NCI-H1694 treated with DMSO at 0.1 percent for 48 hours (cell line): Measurements from ENCODE around the gene GIMAP5.

Experiments used
- DNase-seq: peaks from one replicate; lab custom pipeline; 2025; lab: John Stamatoyannopoulos, UW

Gene GIMAP5

DNA sequence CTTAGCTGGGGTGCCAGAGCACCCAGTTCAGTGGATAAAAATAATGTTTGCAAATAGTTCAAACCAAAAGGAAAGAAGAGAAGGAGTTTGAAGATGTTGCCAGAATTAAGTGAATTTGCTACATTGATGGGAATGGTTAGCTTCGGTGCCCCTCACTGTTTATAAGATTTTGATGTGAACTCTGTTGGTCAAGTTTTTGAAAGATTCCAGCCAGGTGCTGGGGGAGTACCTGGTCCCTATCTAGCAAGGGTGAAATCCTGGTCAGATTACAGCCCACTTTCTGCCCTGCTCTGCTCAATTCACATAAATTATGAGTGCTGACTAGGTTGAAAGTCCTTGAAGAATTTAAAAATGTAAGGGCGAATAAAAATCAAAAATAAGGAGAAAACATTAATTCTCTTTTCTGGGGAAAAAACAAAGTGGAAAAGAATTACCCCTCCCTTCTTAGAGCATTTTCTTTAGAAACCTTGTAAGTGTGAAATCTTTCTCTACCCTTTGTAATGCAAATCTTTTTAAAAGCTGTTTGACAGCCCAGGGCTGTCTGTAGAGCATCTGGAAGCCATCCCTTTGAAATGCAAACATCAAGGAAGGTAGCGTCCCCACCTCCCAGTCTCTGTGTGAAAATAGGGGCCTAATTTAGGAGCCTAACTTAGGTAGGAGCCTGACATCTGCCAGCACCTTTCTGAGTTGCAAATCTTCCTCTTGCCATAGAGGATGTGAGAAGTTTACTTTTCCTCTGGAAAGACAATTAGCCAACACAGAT is 1.4 kb upstream of the GIMAP5 start:
- DNase-seq, result no peak

DNA sequence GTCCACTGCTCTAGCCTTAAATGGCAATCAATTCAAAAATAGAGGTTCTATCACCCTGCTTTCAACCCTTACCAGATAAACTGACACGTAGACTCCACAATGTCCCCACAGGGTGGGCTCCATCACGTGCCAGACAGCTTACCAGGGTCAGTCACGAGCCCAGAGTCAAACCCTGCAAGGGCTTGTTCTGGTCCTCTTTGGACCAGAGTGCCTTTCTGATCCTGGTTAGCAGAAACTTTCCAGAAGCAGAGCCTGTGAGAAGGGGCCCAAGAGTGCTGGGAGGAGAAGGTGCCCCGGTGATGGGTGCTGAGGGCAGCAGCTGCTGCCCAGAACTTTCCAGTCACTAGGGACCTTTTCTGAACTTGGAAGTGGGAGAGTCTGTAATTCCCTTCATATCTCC is 354 bp upstream of the GIMAP5 start:
- no peak for DNase-seq

DNA sequence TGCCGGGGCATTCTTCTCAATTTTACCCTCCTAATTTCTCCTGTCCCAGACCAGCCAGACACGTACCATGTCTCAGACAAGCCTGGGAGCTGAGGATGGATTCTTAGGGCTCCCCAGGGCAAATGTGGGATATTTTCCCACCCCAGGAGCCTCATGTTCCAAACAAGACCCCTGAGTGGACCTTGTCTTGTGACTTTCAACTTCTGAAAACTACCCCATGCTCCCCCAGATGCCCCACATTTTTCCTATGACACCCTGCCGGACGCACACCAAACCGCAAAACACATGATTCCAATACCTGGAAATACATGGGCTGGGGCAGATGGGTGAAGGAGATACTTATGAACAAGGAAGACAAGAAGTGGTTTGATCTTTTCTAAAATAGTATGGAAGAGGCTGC is 874 bp downstream of the GIMAP5 start:
- no peak for DNase-seq

DNA sequence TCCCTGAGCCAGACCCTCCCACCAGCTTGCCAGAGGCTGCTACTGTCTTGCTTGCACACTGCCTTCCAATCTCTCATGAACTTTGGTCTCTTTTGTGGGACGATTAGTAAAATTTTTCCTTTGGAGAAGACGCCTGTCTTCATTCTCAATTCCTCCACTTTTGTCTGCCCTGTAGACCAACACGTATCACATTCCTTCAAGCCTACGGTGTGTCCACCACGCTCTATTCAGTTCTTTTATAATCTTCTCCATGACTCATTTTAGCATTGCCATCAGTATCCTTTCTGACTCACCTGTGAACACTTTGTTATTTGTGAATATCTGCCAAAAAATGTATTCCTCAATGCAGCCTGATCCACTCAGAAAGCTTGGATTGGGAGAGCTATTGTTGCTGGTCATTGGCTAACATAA is 1.4 kb downstream of the GIMAP5 start:
- no peak for DNase-seq

DNA sequence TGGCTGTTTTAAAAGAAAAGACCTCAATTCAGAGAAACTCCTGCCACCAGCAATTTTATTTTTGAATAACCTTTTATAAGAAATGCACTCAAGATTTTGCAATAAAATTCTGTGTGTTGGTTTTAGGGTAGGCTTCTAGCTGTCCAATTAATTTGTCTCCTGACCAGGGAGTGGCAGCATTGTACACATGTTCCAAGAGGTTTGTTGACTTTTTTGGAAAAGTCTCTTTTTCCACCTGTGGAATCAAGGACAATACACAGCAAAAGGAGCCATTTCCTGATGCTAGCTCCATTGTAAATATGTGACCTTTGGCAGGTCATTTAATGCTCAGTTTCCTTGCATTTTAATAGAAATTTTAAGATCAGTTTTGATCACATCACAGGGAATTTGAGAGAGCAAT is 1.8 kb downstream of the GIMAP5 start:
- no peak for DNase-seq

DNA sequence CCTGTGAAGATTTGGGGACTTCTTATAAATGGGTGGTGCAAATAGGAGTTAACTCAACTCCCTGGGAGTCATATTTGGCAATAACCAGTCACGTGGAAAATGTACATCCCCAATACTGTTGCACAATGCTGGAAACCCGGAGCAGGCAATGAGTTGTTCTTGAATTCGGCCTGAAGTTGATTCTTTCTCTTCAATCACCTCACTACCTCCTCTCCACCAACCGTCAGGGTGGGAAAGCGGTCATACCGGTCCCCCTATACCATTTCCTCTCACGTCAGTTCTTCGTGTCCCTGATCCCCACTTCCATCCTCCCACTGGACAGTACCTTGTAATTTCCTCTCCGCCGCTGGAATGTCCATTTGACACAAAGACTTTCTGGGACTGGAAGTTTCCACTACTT is 2.8 kb downstream of the GIMAP5 start:
- no peak for DNase-seq

DNA sequence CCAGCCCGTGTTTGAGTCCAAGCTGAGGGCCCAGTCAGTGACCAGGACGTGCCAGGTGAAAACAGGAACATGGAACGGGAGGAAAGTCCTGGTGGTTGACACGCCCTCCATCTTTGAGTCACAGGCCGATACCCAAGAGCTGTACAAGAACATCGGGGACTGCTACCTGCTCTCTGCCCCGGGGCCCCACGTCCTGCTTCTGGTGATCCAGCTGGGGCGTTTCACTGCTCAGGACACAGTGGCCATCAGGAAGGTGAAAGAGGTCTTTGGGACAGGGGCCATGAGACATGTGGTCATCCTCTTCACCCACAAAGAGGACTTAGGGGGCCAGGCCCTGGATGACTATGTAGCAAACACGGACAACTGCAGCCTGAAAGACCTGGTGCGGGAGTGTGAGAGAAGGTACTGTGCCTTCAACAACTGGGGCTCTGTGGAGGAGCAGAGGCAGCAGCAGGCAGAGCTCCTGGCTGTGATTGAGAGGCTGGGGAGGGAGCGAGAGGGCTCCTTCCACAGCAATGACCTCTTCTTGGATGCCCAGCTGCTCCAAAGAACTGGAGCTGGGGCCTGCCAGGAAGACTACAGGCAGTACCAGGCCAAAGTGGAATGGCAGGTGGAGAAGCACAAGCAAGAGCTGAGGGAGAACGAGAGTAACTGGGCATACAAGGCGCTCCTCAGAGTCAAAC is 5.2 kb downstream of the GIMAP5 start:
- DNase-seq, result no peak

DNA sequence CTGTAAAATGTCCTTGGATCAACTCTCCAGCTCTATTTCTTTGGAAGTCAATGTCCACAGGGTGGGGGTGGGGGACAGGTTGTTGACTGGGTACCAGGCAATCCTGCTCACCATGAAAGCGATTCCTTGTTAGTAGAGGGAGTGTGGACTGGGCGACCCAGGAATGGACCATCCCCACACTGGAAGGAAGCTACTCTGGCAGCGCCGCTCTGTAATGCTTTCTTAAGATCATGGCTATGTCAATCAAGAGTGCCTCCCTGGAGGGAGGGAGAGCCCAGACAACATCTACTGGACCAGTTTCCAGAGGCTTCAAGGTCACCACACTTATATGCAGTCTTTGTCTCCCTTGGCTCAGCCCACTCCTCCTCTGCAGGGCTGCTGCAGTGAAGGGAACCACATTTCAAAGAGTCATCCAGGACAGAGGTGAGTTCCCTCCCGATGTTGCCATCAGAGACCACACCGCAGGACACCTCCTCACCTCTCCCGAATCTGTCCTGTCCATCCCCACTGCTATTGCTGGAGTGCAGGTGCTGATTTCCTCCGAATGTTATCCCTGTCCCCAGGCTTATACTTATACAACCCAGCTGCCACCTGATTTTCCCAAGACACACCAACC is 6.9 kb downstream of the GIMAP5 start:
- DNase-seq, result no peak

DNA sequence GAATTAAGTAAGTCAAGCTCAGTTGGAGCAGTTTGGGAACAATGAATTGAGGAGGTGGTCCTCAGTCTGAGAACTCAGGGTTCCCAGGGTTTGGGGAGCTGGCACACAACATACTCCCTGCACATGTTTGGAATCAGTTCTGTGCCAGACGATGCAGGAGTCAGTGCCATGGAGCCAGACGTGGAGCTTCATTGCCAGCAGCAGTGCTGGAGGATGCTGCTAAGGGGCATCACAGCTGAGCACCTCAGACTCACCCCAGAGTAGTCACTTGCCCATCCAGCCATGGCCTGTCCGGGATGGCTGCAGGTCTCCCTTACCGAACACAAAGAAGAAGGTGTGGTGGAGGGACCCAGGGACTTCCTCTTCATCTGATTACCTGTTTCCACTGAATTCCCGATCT is 7.9 kb downstream of the GIMAP5 start:
- DNase-seq, result no peak

DNA sequence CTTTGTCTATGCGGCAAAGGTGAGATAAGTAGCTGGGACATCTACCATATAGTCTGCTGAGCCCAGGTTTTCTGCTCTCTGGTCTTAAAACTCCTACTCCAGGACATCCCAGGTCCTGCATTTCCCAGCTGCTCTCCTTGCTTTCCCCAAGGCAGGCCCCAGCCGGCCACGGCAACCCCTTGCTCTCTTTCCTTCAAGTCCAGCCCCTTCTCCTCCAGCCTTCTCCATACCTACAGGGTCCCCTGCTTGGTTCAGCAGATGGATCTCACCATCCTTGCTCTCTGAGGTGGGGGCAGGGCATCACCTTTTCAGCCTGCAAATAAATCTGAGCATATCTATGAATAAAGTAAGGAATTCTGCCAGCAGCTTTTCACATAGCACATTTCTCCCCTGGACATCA is 8.7 kb downstream of the GIMAP5 start:
- DNase-seq, result no peak

DNA sequence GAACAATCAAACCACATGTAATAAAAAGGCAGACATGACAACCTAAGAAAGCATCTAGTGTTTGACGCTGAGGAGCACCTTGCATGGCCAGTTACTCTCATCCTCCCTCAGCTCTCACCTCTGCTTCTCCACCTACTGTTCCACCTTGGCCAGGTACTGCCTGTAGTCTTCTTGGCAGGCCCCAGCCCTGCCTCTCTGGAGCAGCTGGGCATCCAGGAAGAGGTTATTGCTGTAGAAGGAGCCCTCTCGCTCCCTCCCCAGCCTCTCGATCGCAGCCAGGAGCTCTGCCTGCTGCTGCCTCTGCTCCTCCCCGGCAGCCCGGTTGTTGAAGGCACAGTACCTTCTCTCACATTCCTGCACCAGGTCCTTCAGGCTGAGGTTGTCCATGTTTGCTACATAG is 9.7 kb downstream of the GIMAP5 start:
- DNase-seq, result no peak

DNA sequence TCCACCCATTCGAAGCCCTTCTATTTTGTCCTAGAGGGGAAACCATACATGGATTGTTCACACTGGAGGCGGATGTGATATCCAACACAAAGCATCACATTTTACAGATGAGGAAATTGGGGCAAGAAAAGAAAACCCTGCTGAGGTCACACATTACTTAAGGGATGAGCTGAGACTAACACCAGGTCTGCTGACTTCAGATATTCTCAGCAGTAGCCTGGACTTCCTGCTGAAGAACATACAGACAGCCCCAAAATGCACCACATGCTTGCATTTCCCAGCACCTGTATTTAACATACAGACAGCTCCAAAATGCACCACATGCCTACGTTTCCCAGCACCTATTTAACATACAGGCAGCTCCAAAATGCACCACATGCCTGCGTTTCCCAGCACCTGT is 11.2 kb downstream of the GIMAP5 start:
- DNase-seq, result no peak

DNA sequence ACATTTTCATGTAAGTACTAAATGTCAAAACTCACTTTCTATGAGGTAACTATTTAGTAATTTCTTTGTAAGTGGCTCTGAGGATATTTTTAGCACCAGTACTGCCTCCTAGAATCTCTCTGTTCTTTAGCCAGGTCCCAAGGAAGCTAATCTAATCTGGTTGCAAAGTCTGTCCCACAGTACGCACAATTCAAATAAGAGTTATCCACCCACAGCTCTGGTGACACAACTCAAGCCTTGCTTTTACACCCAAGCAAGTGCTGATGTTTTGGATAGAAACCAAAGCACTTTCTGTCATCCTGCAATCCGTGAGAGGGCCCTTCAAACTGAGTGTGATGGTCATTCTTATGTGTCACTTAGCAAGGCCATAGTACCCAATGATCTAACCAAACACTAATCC is 14.5 kb downstream of the GIMAP5 start:
- DNase-seq, result no peak

DNA sequence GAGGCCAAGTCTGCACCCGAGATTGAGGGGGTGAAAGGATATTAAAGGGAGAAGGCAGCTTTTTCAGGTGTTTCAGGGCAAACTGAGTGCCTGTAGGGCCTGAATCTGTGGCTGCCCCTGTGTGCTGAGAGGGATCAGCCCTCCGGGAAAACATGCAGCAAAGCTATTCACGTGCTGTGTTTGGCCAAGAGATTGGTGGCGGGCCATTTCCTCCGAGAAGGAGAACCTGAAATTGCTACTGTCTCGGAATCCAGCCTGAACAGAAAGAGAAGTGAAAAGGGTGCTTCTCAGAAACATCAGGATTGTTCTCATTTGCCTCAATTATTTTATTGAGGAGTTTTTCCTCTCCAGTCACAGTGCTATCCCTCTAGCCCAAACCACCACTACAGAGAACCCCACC is 16.0 kb downstream of the GIMAP5 start:
- no peak for DNase-seq

DNA sequence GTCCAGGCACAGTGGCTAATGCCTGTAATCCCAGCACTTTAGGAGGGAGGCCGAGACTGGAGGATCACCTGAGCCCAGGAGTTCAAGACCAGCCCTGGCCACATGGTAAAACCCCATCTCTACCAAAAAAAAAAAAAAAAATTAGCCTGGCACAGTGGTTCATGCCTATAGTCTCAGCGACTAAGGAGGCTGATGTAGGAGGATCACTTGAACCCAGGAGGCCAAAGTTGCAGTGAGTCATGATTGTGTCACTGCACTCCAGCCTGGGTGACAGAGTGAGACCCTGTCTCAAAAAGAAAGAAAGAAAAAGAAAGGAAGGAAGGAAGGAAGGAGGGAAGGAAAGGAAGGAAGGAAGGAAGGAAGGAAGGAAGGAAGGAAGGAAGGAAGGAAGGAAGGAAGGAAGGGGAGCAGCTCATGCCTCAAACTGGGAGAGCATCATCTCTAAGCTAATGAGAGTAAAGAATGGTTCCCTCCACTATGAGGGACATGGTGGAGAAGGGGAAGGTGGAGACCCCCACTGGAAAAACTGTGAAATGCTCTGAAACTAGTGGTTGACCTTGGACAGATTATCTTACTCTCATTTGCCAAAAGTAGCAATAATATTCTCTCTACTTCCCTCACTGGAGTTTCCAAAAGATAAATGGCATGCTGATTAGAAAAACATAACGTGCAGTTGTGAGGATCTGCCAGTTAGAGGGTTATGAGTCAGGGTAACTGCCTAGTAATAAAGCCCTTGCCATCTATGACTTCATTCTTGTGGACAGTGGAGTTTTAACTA is 16.8 kb downstream of the GIMAP5 start:
- DNase-seq, result peak; percentile 17

DNA sequence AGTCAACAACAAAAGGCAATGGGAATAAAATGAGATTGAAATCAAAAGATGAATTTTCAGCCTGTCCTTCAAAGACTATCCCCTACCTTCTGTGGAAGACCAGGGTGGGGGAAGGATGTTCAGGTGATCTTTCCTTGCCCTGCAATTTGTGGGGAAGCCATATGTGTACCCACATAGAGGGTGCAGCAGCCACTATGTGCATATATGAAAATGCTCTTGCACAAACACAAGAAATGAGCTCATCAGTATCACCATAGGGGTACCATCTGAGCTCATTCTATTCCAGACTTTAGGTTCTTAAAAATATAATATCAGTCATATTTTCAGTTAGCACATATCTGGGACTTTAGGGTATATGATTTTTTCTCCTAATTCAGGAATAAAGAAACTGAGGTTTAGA is 17.7 kb downstream of the GIMAP5 start:
- no peak for DNase-seq

DNA sequence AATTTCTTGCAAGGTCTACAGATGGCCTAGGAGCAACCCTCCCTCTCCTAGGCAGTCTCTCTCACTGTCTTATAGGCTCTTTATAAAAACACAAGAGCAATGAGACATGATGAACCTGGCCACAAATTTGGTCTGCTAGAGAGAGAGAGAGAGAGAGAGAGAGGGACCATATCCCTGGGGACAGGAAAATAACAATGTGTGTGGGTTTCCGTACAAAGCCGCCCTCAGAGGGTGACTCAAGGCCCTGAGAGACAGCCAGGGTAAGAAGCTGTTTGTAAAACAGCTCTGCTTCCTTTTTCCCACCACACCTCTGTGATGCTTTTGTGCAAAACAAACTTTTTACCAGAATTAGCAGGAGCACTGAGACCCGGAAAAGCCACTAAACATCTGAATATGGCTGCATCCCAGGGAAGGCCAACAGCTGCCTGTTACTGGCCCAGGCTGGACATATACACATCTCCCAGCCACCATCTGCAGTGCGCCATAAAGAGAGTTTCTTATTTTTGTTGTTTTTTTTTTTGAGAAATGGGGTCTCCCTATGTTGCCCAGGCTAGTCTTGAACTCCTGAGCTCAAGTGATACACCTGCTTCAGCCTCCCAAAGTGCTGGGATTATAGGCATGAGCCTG is 18.4 kb downstream of the GIMAP5 start:
- DNase-seq, result no peak

DNA sequence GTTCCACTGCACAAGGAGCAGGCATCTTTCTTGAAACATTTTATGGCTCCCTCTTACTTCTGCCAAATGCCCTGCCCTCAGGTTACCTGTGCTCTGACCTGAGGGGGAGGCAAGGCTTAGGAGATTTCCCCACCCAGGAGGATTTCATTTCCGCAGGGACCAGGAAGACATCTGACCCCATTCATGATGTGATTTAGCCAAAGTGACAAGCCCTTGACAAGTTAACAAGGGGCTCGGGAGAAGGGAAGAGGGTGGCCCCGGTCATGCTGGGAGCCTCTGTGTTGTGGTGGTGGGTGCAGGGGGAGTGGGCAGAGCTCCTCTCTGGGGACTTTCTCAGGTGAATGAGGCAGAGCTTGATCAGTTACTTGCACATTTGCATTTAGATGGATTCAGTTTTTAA is 18.9 kb downstream of the GIMAP5 start:
- no peak for DNase-seq

DNA sequence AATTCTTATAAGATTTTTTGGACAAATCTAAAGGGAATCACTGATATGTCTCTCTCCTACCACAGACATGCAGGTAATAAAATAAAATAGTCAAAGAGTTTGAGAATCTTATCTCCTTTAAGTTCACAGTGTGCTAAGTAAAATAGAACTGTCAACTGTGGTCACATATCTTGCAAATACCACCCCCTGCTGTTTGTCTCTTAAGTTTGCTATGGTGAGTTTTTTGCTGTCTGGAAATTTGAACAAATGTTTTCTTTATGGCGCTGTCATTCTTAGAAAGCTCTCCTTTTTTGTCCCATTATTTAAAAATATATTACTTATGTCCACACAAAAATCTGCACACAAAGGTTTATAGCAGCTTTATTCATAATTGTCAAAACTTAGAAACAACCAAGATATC is 19.6 kb downstream of the GIMAP5 start:
- DNase-seq, result peak; percentile 4

DNA sequence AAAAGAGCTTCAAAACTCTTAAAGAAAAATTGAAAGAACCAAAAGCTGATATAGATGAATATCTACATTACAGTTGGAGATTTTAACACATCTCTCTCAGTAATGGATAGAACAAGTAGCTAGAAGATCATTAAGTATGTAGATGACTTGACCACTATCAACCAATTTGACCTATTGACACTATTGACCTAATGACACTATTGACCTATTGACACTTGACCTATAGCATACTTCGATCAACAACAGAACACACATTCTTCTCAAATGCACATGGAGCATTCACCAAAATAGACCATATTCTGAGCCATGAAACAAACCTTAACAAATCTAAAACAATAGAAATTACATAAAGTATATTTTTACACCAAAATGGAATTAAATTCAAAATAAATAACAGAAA is 22.3 kb downstream of the GIMAP5 start:
- no peak for DNase-seq

DNA sequence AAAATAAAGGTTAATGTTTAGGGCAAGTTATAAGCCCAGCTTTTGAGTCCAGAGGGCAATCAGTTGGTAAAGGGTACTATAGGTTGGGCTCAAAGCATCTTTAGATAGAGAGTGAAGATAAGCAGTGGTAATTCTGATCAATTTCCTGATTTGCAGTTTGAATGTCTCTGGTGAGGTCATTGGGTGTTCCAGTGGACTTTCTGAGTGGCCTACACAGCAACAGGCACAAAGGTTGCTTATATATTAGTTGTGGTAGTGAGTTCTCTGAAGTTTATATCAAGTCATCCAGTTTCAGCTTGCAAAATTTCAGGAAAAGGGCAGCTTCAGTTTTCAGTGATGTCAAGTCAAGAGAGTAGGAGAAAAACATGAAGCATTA is 29.1 kb downstream of the GIMAP5 start:
- DNase-seq, result no peak

DNA sequence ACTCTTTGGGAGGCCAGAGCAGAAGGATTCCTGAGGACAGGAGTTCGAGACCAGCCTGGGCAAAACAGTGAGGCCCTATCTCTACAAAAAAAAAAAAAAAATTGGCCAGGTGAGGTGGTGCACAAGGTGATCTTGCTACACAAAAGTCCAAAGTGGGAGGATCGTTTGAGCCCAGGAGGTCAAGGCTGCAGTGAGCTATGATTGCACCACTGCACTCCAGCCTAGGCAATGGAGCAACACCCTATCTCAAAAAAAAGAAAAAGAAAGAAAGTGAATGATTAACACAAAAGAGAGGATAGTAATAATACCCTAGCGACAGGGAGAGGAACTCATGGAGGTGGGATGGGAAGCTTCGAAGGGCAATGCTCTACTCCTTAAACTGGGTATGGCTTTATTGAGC is 32.5 kb downstream of the GIMAP5 start:
- DNase-seq, result no peak
